Measurements from ENCODE around the gene FOLR2. TPM values are rescaled to one million over a fixed set of nuclear protein-coding genes. Genes with fewer than 3 reads are reported as not detected.

The FOLR2 gene
- total and polyA plus RNA-seq, 2 of the 8 experiments (the other 6 are each of a cell fraction or from before 2014, with no cell fraction given), result not detected

DNA sequence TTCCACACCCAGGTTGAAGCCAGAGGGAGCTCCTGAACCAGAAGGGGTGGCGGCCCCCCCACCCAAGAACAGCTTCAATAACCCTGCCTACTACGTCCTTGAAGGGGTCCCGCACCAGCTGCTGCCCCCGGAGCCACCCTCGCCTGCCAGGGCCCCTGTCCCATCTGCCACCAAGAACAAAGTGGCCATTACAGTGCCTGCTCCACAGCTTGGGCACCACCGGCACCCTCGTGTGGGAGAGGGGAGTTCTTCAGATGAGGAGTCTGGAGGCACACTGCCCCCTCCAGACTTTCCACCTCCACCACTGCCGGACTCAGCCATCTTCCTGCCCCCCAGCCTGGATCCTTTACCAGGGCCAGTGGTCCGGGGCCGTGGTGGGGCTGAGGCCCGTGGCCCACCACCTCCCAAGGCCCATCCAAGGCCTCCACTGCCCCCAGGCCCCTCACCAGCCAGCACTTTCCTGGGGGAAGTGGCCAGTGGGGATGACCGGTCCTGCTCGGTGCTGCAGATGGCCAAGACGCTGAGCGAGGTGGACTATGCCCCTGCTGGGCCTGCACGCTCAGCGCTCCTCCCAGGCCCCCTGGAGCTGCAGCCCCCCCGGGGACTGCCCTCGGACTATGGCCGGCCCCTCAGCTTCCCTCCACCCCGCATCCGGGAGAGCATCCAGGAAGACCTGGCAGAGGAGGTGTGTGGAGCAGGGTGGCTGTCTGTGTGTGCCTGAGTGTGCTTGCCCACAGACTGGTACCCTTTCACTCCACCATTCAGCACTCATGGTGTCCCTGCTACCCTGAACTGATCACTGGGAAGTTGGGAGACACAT is 20.7 kb downstream of the FOLR2 start (continued):
- TF ChIP-seq ASH2L (IDR thresholded peaks at IDR 0.05; ENCODE audit: low read length), result no peak

All from H1 (cell line).